ENCODE results near the gene RAB27A. TPM values are rescaled to one million over a fixed set of nuclear protein-coding genes. Genes with fewer than 3 reads are reported as not detected.

The RAB27A gene
- total RNA-seq, 4 donors from 2014 or later = 15.8 to 22.0 (median 19.8) TPM

GRCh38 chr15:55322467-55322866, 32.9 kb upstream of the RAB27A start:
- peaks cover 20 to 26% (median 24%) of the 10 kb centered on the region in 4 donors for H3K4me1 ChIP-seq
- 77% methylated on average over 5 of the region's 5 CpGs for WGBS
- peaks cover 0 to 22% (median 0%) of the 10 kb centered on the region in 4 donors for H3K36me3 ChIP-seq
- intact Hi-C loops (cut with DNase I) = no loop called here
- no peak overlapping the region for H3K4me3 ChIP-seq
- H3K27me3 ChIP-seq = no peaks in the 10 kb centered on the region
- no peaks in the 10 kb centered on the region for H3K9me3 ChIP-seq
- DNase-seq (ENCODE audit: extremely low spot score) = no peak
- H3K27ac ChIP-seq (replicated peaks in 1 of 4) = no peak overlapping the region
- TF ChIP-seq EP300 (IDR thresholded peaks at IDR 0.05) (no peak), POLR2A (IDR thresholded peaks at IDR 0.05; ENCODE audit: low read depth) (no peak), POLR2AphosphoS5 (IDR thresholded peaks at IDR 0.05) (no peak), CTCF (IDR thresholded peaks at IDR 0.05) (no peak)

GRCh38 chr15:55320963-55321362, 31.4 kb upstream of the RAB27A start:
- WGBS = 89% methylated on average over 1 of the region's 1 CpG

GRCh38 chr15:55320238-55320550, 30.6 kb upstream of the RAB27A start:
- peak overlapping the region in 1 of 4 donors; percentile 31 for H3K27ac ChIP-seq (replicated peaks in 1 of 4)
- TF ChIP-seq POLR2A (IDR thresholded peaks at IDR 0.05; ENCODE audit: low read depth) (no peak), CTCF (IDR thresholded peaks at IDR 0.05) (no peak), EP300 (IDR thresholded peaks at IDR 0.05) (no peak), POLR2AphosphoS5 (IDR thresholded peaks at IDR 0.05) (no peak)
- no peaks in the 10 kb centered on the region for H3K27me3 ChIP-seq
- H3K4me3 ChIP-seq = peak overlapping the region in 2 of 4 donors; percentile 64 to 80
- intact Hi-C loops (cut with DNase I) = no loop called here
- no peak for DNase-seq (ENCODE audit: extremely low spot score)
- no peaks in the 10 kb centered on the region for H3K9me3 ChIP-seq
- H3K4me1 ChIP-seq = peaks cover 26 to 37% (median 35%) of the 10 kb centered on the region in 4 donors
- WGBS = 25% methylated on average over 2 of the region's 2 CpGs
- H3K36me3 ChIP-seq = peaks cover 0 to 24% (median 0%) of the 10 kb centered on the region in 4 donors

More at GRCh38 chr15:55320963-55321362, 31.4 kb upstream of the RAB27A start:
- Histone ChIP-seq H3K27me3 (no peaks in the 10 kb centered on the region), H3K4me1 (peaks cover 26 to 37% (median 35%) of the 10 kb centered on the region in 4 donors), H3K4me3 (no peak overlapping the region), H3K36me3 (peaks cover 0 to 24% (median 0%) of the 10 kb centered on the region in 4 donors), H3K27ac (replicated peaks in 1 of 4) (no peak overlapping the region), H3K9me3 (no peaks in the 10 kb centered on the region)
- no peak for TF ChIP-seq CTCF (IDR thresholded peaks at IDR 0.05)
- no peak for TF ChIP-seq EP300 (IDR thresholded peaks at IDR 0.05)
- no peak for TF ChIP-seq POLR2AphosphoS5 (IDR thresholded peaks at IDR 0.05)
- no peak for TF ChIP-seq POLR2A (IDR thresholded peaks at IDR 0.05; ENCODE audit: low read depth)
- no peak for DNase-seq (ENCODE audit: extremely low spot score)
- intact Hi-C loops (cut with DNase I) = no loop called here

GRCh38 chr15:55319537-55320237, 30.1 kb upstream of the RAB27A start:
- Histone ChIP-seq H3K9me3 (no peaks in the 10 kb centered on the region), H3K4me1 (peaks cover 26 to 37% (median 35%) of the 10 kb centered on the region in 4 donors), H3K36me3 (peaks cover 0 to 19% (median 0%) of the 10 kb centered on the region in 4 donors), H3K4me3 (peak overlapping the region; percentile 61 to 87 (median 72)), H3K27me3 (no peaks in the 10 kb centered on the region), H3K27ac (replicated peaks in 1 of 4) (peak overlapping the region; percentile 81 to 91 (median 87))
- intact Hi-C loops (cut with DNase I) = loop anchor here (5.0 kb wide), 1 partner anchor 88 kb away; the partner anchor contains the start of genes CCPG1 and PIERCE2
- no peak for TF ChIP-seq POLR2A (IDR thresholded peaks at IDR 0.05; ENCODE audit: low read depth)
- no peak for TF ChIP-seq POLR2AphosphoS5 (IDR thresholded peaks at IDR 0.05)
- no peak for TF ChIP-seq EP300 (IDR thresholded peaks at IDR 0.05)
- no peak for TF ChIP-seq CTCF (IDR thresholded peaks at IDR 0.05)
- no peak for DNase-seq (ENCODE audit: extremely low spot score)
- WGBS = 53% methylated on average over 4 of the region's 4 CpGs

Measured in esophagus muscularis mucosa (tissue), 4 donors.